WTC11 (cell line): Measurements from ENCODE around the gene ARHGEF18.

Experiments used
- CTCF ChIP-seq: fragments of 200-600 bp; IDR thresholded peaks from 2 replicates; pipeline ENCODE4 v1.8.0; 2022; ENCODE audit warnings: antibody characterized with exemption
- E2F5 ChIP-seq: sonication (generic); formaldehyde crosslinking; IDR thresholded peaks from 2 replicates; pipeline ENCODE4 v1.8.1; 2022; ENCODE audit warnings: mild to moderate bottlenecking, moderate library complexity, missing genetic modification reagents
- NR1H2 ChIP-seq: sonication (generic); formaldehyde crosslinking; IDR thresholded peaks from 2 replicates; pipeline ENCODE4 v1.9.0; 2021; ENCODE audit warnings: mild to moderate bottlenecking, moderate library complexity, missing genetic modification reagents
- ZNF263 ChIP-seq: sonication (generic); formaldehyde crosslinking; IDR thresholded peaks from 2 replicates; pipeline ENCODE4 v1.8.1; 2022; ENCODE audit warnings: low read depth, mild to moderate bottlenecking, moderate library complexity, missing genetic modification reagents
- TF ChIP-seq, protein P1 (sequence below): sonication (generic); formaldehyde crosslinking; IDR thresholded peaks from 2 replicates; pipeline ENCODE4 v1.8.1; 2022; ENCODE audit warnings: low read depth, missing genetic modification reagents, borderline replicate concordance

GRCh38 chr19:7311911-7312310 lies 36.8 kb upstream of the ARHGEF18 start:
- TF ChIP-seq CTCF (no peak), ZNF263 (CRISPR knock-in tag) (no peak), E2F5 (no peak), NR1H2 (CRISPR knock-in tag) (no peak)
- TF ChIP-seq, protein P1, sequence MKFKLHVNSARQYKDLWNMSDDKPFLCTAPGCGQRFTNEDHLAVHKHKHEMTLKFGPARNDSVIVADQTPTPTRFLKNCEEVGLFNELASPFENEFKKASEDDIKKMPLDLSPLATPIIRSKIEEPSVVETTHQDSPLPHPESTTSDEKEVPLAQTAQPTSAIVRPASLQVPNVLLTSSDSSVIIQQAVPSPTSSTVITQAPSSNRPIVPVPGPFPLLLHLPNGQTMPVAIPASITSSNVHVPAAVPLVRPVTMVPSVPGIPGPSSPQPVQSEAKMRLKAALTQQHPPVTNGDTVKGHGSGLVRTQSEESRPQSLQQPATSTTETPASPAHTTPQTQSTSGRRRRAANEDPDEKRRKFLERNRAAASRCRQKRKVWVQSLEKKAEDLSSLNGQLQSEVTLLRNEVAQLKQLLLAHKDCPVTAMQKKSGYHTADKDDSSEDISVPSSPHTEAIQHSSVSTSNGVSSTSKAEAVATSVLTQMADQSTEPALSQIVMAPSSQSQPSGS (CRISPR knock-in tag), result no peak
